Activated effector memory CD4-positive, alpha-beta T cell treated with anti-CD3 and anti-CD28 coated beads, Interleukin-2, amount 50 U/mL, for 16 hours (primary cell): ENCODE results near the gene EPHA4.

Source experiments
- DNase-seq: peaks from one replicate; pipeline ENCODE4 v3.0.0-alpha.2; 2020

The EPHA4 gene

GRCh38 chr2:221381928-221382488 lies 190.1 kb downstream of the EPHA4 start:
- DNase-seq, result no peak

GRCh38 chr2:221380686-221381085 lies 191.4 kb downstream of the EPHA4 start:
- DNase-seq, result no peak

GRCh38 chr2:221380062-221380461 lies 192.0 kb downstream of the EPHA4 start:
- no peak for DNase-seq

GRCh38 chr2:221377597-221377996 lies 194.5 kb downstream of the EPHA4 start:
- DNase-seq, result no peak

GRCh38 chr2:221377066-221377465 lies 195.0 kb downstream of the EPHA4 start:
- no peak for DNase-seq

- no peak for DNase-seq
Measured at GRCh38 chr2:221374234-221374633, 197.9 kb downstream of the EPHA4 start.

- no peak for DNase-seq
Measured at GRCh38 chr2:221372907-221373306, 199.2 kb downstream of the EPHA4 start.

GRCh38 chr2:221372159-221372884 lies 199.8 kb downstream of the EPHA4 start:
- DNase-seq, result no peak

GRCh38 chr2:221371347-221371746 lies 200.8 kb downstream of the EPHA4 start:
- DNase-seq, result no peak

GRCh38 chr2:221370857-221371211 lies 201.3 kb downstream of the EPHA4 start:
- DNase-seq, result no peak

GRCh38 chr2:221370076-221370856 lies 201.8 kb downstream of the EPHA4 start:
- DNase-seq, result no peak
